Activated naive CD8-positive, alpha-beta T cell treated with anti-CD3 and anti-CD28 coated beads, Interleukin-2, amount 50 U/mL, for 24 hours (primary cell): ENCODE results near the gene PRKCZ.

Experiments used
- ATAC-seq: fragments of 150-1000 bp; cut with Tn5 transposase; one replicate; pipeline ENCODE4 v1.10.0; 2021
- DNase-seq: peaks from one replicate; pipeline ENCODE4 v3.0.0; 2021
- H3K27ac Mint-ChIP-seq: one replicate; pipeline ENCODE4 v1.8.0; 2021; ENCODE audit warnings: mild to moderate bottlenecking, mixed read lengths
- H3K27me3 Mint-ChIP-seq: one replicate; pipeline ENCODE4 v1.8.0; 2021; ENCODE audit warnings: mixed read lengths
- H3K36me3 Mint-ChIP-seq: one replicate; pipeline ENCODE4 v1.8.0; 2021; ENCODE audit warnings: low read depth, mixed read lengths
- H3K4me1 Mint-ChIP-seq: one replicate; pipeline ENCODE4 v1.8.0; 2021; ENCODE audit warnings: mixed read lengths
- H3K4me3 Mint-ChIP-seq: one replicate; pipeline ENCODE4 v1.8.0; 2021; ENCODE audit warnings: mild to moderate bottlenecking, moderate library complexity, mixed read lengths
- H3K9me3 Mint-ChIP-seq: one replicate; pipeline ENCODE4 v1.8.0; 2021; ENCODE audit warnings: mixed read lengths

The PRKCZ gene

DNA sequence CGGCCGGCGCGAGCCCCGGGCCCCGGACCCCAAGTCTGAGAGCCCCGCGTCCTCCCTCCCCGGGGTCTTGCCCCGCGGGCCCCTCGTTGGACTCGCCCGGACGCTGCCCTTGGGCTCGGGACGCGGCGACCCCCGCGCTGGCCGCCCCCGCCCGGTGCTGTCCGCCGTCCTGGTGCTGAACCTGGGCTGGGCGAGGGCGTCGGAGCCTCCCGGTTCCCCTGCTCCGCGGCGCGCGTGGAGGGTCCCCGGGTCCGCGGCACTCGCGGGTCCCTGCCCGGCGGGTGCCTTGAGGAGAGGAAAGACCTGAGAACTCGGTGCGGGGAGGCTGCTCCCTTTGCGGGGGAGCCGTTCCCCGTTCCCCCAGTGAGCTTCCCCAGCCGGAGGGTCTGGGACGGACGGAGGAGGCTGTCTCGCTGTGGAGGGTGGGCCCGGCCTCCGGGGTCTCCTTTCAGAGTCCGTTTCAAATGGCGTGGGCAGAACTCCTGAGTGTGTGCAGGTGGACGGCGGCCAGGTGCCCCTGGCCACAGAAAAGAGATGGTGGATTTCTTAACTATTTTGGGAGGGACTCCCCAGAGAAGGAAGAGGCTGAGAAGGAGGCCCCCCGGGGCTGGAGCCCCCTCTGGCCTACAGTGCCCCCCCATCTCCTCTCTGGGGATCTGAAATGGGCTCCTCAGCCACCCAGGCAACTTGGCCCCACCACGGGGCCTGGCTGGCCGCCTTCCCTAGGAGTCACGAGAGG lies 30.5 kb upstream of the PRKCZ start:
- peaks cover 53% of the 10 kb centered on the region for H3K27me3 Mint-ChIP-seq

DNA sequence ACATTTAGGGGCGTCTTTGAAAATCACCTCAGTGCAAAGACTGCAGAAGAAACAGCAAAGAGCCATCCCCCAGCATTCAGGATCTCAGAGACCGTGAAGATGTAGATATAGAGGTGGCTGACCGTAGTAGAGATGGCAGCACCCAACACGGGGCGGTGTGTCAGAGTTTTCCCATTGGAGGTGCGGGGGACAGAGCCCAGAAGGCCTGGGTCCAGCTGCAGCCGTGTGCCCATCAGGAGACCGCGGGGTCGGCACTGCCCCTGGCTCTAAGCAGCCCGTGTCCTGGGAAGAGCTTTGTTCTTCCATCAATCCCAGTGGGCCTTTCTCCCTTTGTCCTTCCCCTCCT lies 29.9 kb upstream of the PRKCZ start:
- Mint-ChIP-seq H3K9me3 (no peaks in the 10 kb centered on the region), H3K36me3 (peaks cover 1% of the 10 kb centered on the region), H3K27ac (no peak overlapping the region), H3K27me3 (peaks cover 47% of the 10 kb centered on the region), H3K4me1 (peaks cover 2% of the 10 kb centered on the region), H3K4me3 (no peak overlapping the region)
- no peak for ATAC-seq
- no peak for DNase-seq

More for the DNA sequence above, 30.5 kb upstream of the PRKCZ start:
- DNase-seq, result no peak
- no peak for ATAC-seq
- Mint-ChIP-seq H3K4me1 (peaks cover 2% of the 10 kb centered on the region), H3K9me3 (no peaks in the 10 kb centered on the region), H3K4me3 (no peak overlapping the region), H3K36me3 (peaks cover 1% of the 10 kb centered on the region), H3K27ac (no peak overlapping the region)

DNA sequence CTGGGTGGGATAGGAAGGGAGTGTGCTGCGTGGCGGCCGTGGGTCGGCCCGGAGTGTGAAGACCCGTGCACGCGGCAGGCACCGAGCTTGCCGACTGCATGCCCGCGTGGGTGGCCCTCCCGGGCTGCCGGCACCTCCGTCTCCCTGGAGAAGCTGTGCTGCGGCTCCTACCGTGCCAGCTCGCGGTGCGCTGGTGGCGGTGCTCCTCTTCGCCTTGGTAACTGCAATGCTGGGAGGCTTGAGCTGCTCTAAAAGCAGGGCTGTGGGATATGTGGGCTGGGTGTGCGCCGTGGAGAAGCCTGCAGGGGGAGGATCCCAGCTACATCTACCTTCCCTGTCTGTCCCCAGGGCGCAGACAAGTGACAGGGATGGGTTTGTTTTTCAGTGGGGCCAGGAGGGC lies 28.7 kb upstream of the PRKCZ start:
- Mint-ChIP-seq H3K4me3 (no peak overlapping the region), H3K27ac (no peak overlapping the region), H3K36me3 (peaks cover 1% of the 10 kb centered on the region), H3K9me3 (no peaks in the 10 kb centered on the region), H3K27me3 (peaks cover 41% of the 10 kb centered on the region), H3K4me1 (peaks cover 4% of the 10 kb centered on the region)
- DNase-seq, result no peak
- no peak for ATAC-seq

GRCh38 chr1:2022063-2022770 lies 28.0 kb upstream of the PRKCZ start:
- no peak for DNase-seq
- H3K27me3 Mint-ChIP-seq, result peaks cover 35% of the 10 kb centered on the region
- H3K36me3 Mint-ChIP-seq, result peaks cover 1% of the 10 kb centered on the region
- H3K9me3 Mint-ChIP-seq, result no peaks in the 10 kb centered on the region
- ATAC-seq, result no peak
- H3K4me3 Mint-ChIP-seq, result no peak overlapping the region
- H3K27ac Mint-ChIP-seq, result no peak overlapping the region
- peaks cover 4% of the 10 kb centered on the region for H3K4me1 Mint-ChIP-seq

DNA sequence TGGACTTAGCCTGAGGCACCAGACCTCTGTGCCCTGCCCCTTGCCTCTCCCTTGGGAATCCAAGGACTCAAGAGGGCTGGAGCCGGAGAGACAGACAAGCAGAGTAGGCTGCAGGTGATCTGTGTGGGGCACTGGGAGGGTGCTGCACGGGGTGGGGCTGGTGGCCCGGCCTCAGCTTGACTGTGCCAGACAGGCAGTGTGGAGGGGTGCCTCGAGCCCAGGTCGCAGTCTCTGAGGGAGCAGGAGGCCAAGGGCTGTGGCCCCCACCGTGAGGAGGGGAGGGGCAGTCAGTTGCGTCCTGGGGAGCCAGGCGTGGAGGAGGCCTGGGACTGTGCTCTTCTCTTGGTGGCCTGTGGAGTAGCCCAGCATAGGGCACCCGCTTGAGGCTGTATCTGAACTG lies 27.0 kb upstream of the PRKCZ start:
- H3K4me1 Mint-ChIP-seq, result peaks cover 4% of the 10 kb centered on the region
- no peaks in the 10 kb centered on the region for H3K9me3 Mint-ChIP-seq
- ATAC-seq (no peak), DNase-seq (no peak)
- no peak overlapping the region for H3K27ac Mint-ChIP-seq
- peaks cover 1% of the 10 kb centered on the region for H3K36me3 Mint-ChIP-seq
- no peak overlapping the region for H3K4me3 Mint-ChIP-seq
- peaks cover 27% of the 10 kb centered on the region for H3K27me3 Mint-ChIP-seq

DNA sequence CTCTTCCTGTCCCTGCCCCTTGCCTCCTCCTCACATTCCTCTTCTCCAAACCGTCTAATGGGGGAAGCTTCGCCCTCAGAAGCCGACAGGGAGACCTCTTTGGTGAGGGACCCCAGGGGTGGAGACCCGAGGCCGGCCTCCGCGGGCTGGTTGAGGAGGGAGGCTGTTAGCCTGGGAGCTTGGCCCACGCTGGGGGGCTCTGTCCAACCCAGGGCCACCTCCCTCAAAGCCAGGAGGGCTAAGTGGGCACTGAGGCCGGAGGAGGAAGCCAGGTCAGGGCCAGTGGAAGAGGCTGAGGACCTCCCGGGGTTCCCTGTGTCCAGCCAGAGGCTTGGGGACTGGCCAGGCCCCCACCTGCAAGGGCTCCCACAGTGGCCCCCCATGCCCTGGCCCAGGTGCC lies 25.8 kb upstream of the PRKCZ start:
- Mint-ChIP-seq H3K27me3 (peaks cover 23% of the 10 kb centered on the region), H3K4me1 (peaks cover 2% of the 10 kb centered on the region), H3K4me3 (no peak overlapping the region), H3K27ac (no peak overlapping the region), H3K9me3 (no peaks in the 10 kb centered on the region), H3K36me3 (no peaks in the 10 kb centered on the region)
- DNase-seq (no peak), ATAC-seq (no peak)

DNA sequence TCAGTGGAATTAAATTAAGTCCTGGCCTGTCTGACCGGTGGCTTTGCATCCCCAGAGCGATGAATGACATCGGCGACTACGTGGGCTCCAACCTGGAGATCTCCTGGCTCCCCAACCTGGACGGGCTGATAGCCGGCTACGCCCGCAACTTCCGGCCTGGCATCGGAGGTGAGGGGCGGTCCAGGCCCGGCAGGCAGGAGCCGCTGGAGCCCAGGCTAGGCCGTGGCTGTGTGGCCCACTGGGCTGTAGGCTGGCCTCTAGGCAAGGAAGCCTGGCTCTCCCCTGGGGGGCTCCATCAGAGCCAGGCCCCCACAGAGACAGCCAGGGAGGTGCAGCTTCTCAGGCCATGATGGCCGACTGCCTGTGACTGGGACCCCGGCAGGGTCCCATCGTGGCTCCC lies 25.3 kb upstream of the PRKCZ start:
- peaks cover 2% of the 10 kb centered on the region for H3K4me1 Mint-ChIP-seq
- H3K36me3 Mint-ChIP-seq, result no peaks in the 10 kb centered on the region
- no peaks in the 10 kb centered on the region for H3K9me3 Mint-ChIP-seq
- H3K27ac Mint-ChIP-seq, result no peak overlapping the region
- H3K27me3 Mint-ChIP-seq, result peaks cover 21% of the 10 kb centered on the region
- ATAC-seq (no peak), DNase-seq (no peak)
- no peak overlapping the region for H3K4me3 Mint-ChIP-seq

DNA sequence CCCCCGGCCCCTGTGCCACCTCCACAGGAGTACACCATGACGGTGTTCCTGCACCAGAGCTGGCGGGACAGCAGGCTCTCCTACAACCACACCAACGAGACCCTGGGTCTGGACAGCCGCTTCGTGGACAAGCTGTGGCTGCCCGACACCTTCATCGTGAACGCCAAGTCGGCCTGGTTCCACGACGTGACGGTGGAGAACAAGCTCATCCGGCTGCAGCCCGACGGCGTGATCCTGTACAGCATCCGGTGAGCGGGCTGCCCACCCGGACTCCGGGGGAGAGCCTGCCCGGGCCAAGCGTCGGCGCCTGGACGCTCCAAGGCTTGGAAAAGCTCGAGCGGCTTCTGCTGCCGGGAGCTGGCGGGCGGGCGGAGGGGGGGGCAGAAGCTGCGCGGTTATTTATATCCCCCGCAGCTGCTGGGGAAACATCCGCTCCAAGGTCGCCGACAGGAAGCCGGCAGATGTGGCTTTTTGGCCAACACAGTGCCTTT lies 24.7 kb upstream of the PRKCZ start:
- H3K9me3 Mint-ChIP-seq, result no peaks in the 10 kb centered on the region
- H3K27me3 Mint-ChIP-seq, result peaks cover 16% of the 10 kb centered on the region
- ATAC-seq (no peak), DNase-seq (no peak)
- H3K27ac Mint-ChIP-seq, result no peak overlapping the region
- H3K36me3 Mint-ChIP-seq, result no peaks in the 10 kb centered on the region
- H3K4me3 Mint-ChIP-seq, result no peak overlapping the region
- peaks cover 2% of the 10 kb centered on the region for H3K4me1 Mint-ChIP-seq

GRCh38 chr1:2027961-2028583 lies 22.1 kb upstream of the PRKCZ start:
- Mint-ChIP-seq H3K4me3 (no peak overlapping the region), H3K27ac (no peak overlapping the region)

GRCh38 chr1:2028870-2029560 lies 21.2 kb upstream of the PRKCZ start:
- no peaks in the 10 kb centered on the region for H3K27me3 Mint-ChIP-seq
- H3K4me3 Mint-ChIP-seq, result no peak overlapping the region
- no peak for ATAC-seq
- no peak overlapping the region for H3K27ac Mint-ChIP-seq
- no peak for DNase-seq
- peaks cover 2% of the 10 kb centered on the region for H3K4me1 Mint-ChIP-seq
- H3K36me3 Mint-ChIP-seq, result no peaks in the 10 kb centered on the region
- H3K9me3 Mint-ChIP-seq, result no peaks in the 10 kb centered on the region

More at GRCh38 chr1:2027961-2028583, 22.1 kb upstream of the PRKCZ start:
- Mint-ChIP-seq H3K36me3 (no peaks in the 10 kb centered on the region), H3K27me3 (peaks cover 5% of the 10 kb centered on the region), H3K4me1 (peaks cover 2% of the 10 kb centered on the region), H3K9me3 (no peaks in the 10 kb centered on the region)
- no peak for DNase-seq
- no peak for ATAC-seq

DNA sequence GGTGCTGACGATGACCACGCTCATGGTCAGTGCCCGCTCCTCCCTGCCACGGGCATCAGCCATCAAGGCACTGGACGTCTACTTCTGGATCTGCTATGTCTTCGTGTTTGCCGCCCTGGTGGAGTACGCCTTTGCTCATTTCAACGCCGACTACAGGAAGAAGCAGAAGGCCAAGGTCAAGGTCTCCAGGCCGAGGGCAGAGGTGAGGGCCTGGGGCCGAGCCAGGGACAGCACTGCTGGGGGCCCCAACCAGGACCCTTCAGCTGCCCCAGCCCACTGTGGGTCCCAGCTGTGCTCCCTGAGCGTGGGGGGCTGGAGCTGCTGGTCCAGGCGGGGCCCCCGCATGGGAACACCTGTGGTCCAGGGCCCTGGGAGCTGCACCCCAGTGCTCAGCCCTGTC lies 20.6 kb upstream of the PRKCZ start:
- peaks cover 2% of the 10 kb centered on the region for H3K4me1 Mint-ChIP-seq
- DNase-seq (no peak), ATAC-seq (no peak)
- no peak overlapping the region for H3K4me3 Mint-ChIP-seq
- H3K36me3 Mint-ChIP-seq, result no peaks in the 10 kb centered on the region
- H3K9me3 Mint-ChIP-seq, result no peaks in the 10 kb centered on the region
- H3K27ac Mint-ChIP-seq, result no peak overlapping the region
- no peaks in the 10 kb centered on the region for H3K27me3 Mint-ChIP-seq

- ATAC-seq, result no peak
- Mint-ChIP-seq H3K36me3 (no peaks in the 10 kb centered on the region), H3K9me3 (no peaks in the 10 kb centered on the region), H3K4me3 (no peak overlapping the region), H3K27me3 (no peaks in the 10 kb centered on the region), H3K27ac (no peak overlapping the region), H3K4me1 (peaks cover 2% of the 10 kb centered on the region)
- DNase-seq, result no peak
Measured at GRCh38 chr1:2030076-2030871, 19.9 kb upstream of the PRKCZ start.

GRCh38 chr1:2031546-2032540 lies 18.4 kb upstream of the PRKCZ start:
- no peaks in the 10 kb centered on the region for H3K36me3 Mint-ChIP-seq
- no peak for ATAC-seq
- no peaks in the 10 kb centered on the region for H3K27me3 Mint-ChIP-seq
- H3K4me1 Mint-ChIP-seq, result no peaks in the 10 kb centered on the region
- DNase-seq, result no peak
- no peak overlapping the region for H3K4me3 Mint-ChIP-seq
- H3K27ac Mint-ChIP-seq, result no peak overlapping the region
- no peaks in the 10 kb centered on the region for H3K9me3 Mint-ChIP-seq
